Transverse colon (tissue), 4 donors: ENCODE measurements around the gene NT5DC1. TPM values are rescaled to one million over a fixed set of nuclear protein-coding genes. Genes with fewer than 3 reads are reported as not detected.
A peak's percentile ranks its signal among the peaks of the same experiment; 100 is the strongest.

Source experiments
- DNase-seq: peaks from one replicate; pipeline ENCODE4 v3.0.0-alpha.2; 2019
- H3K27ac ChIP-seq, 4 donors: fragments of 200-600 bp; sonication (generic); 2 replicates each; pipeline ENCODE4 v1.5.1; 2016 to 2018; ENCODE audit warnings: inconsistent platforms in 4 of 4
- H3K27me3 ChIP-seq: fragments of 200-600 bp; sonication (generic); 2 replicates; pipeline ENCODE4 v1.5.1; 2017; ENCODE audit warnings: inconsistent platforms
- H3K36me3 ChIP-seq, 4 donors: fragments of 200-600 bp; sonication (generic); 2 replicates each; pipeline ENCODE4 v1.5.1; 2017 to 2019; ENCODE audit warnings: inconsistent platforms in 4 of 4
- H3K4me1 ChIP-seq, 4 donors: fragments of 200-600 bp; sonication (generic); 2 replicates each; pipeline ENCODE4 v1.5.1; 2017 to 2020; ENCODE audit warnings: inconsistent platforms in 4 of 4
- H3K4me3 ChIP-seq, 4 donors: fragments of 200-600 bp; sonication (generic); 1 replicate in 1 of 4; 2 replicates in 3 of 4; pipeline versions ENCODE4 v1.5.1 to v1.6.1; 2017 to 2019; ENCODE audit warnings: inconsistent platforms in 4 of 4
- H3K9me3 ChIP-seq, 2 donors: fragments of 200-600 bp; sonication (generic); 2 replicates each; pipeline ENCODE4 v1.5.1; 2017 to 2019; ENCODE audit warnings: inconsistent platforms in 2 of 2
- EP300 ChIP-seq: sonication (generic); formaldehyde crosslinking; IDR thresholded peaks from one replicate; pipeline ENCODE4 v1.6.1; 2017; ENCODE audit warnings: antibody characterized with exemption, low read depth
- POLR2A ChIP-seq: fragments of 450-650 bp; IDR thresholded peaks from one replicate; pipeline ENCODE4 v1.6.1; 2016; ENCODE audit warnings: antibody characterized with exemption, mild to moderate bottlenecking, moderate library complexity
- POLR2AphosphoS5 ChIP-seq, 3 donors: sonication (generic); formaldehyde crosslinking; IDR thresholded peaks; one replicate each; pipeline ENCODE4 v1.6.1; 2016; ENCODE audit warnings: antibody characterized with exemption in 3 of 3
- WGBS, 2 donors: methylation state at CpG; one replicate each; pipeline ENCODE4 v1.1.5; 2018; ENCODE audit warnings: low coverage in 1 of 2; 5-methylcytosine and 5-hydroxymethylcytosine counted together
- in situ Hi-C, 4 donors: fragments of 200-750 bp; cut with MboI; loops; one replicate each; pipeline versions ENCODE4 v1.15.0 to v1.15.1; 2017; ENCODE audit warnings: low sequenced_read_pairs in 3 of 4, low pct_ligation_motif_present in 1 of 4, low pct_unique_long_range_greater_than_20kb in 1 of 4
- intact Hi-C: fragments of 100-400 bp; cut with DNase I; formaldehyde crosslinking; loops from one replicate; pipeline ENCODE4 v1.15.1; 2023; ENCODE audit warnings: low total_unique reads
- total RNA-seq, 4 donors: library from RNA; depleted of rRNA; stranded (reverse); fragments of >200 nt; gene quantifications; one replicate each; pipeline ENCODE4 v1.1.0, GENCODE V29; 2016
- TF ChIP-seq, protein P1 (sequence below), 5 experiments: fragments of 200-600 bp in 3 of 5; fragments of 450-650 bp in 2 of 5; sonication (generic) in 3 of 5; IDR thresholded peaks; 1 replicate in 2 of 5; 2 replicates in 3 of 5; pipeline ENCODE4 v1.5.1; 2016 to 2017; ENCODE audit warnings: antibody characterized with exemption in 5 of 5, inconsistent platforms in 3 of 5, mild to moderate bottlenecking in 2 of 5, moderate library complexity in 1 of 5

The NT5DC1 gene
- total RNA-seq, 4 donors from 2014 or later: 5.4 to 18.6 (median 12.4) TPM

DNA sequence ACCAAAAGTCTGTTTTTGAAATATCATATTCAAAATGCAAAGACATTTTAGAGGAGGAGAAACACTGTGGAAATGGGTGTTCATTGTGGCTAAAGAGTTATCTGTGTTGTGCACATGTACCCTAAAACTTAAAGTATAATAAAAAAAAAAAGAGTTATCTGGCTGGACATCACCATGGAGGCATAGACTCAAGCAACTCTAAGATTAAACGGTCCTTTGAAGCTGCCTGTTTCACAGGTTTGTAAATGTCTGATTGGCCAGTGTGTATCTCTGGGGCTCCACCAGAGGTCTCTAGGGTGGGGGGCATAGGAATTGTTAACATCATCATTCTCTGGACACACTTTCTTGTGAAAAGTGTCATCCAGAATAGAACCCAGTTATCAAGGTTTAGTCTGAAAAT, 114.0 kb downstream of the NT5DC1 start:
- DNase-seq: no peak
- in situ Hi-C loops (no loop called here), intact Hi-C loops (no loop called here)
- H3K4me3 ChIP-seq: no peak overlapping the region
- no peaks in the 10 kb centered on the region for H3K9me3 ChIP-seq
- H3K27ac ChIP-seq: no peak overlapping the region
- no peaks in the 10 kb centered on the region for H3K27me3 ChIP-seq
- no peaks in the 10 kb centered on the region for H3K36me3 ChIP-seq
- WGBS, 2 donors: 86 to 91% methylated on average over 1 of the region's 1 CpG
- TF ChIP-seq POLR2AphosphoS5 (IDR thresholded peaks at IDR 0.05) (no peak), EP300 (no peak), POLR2A (no peak)
- TF ChIP-seq, protein P1, sequence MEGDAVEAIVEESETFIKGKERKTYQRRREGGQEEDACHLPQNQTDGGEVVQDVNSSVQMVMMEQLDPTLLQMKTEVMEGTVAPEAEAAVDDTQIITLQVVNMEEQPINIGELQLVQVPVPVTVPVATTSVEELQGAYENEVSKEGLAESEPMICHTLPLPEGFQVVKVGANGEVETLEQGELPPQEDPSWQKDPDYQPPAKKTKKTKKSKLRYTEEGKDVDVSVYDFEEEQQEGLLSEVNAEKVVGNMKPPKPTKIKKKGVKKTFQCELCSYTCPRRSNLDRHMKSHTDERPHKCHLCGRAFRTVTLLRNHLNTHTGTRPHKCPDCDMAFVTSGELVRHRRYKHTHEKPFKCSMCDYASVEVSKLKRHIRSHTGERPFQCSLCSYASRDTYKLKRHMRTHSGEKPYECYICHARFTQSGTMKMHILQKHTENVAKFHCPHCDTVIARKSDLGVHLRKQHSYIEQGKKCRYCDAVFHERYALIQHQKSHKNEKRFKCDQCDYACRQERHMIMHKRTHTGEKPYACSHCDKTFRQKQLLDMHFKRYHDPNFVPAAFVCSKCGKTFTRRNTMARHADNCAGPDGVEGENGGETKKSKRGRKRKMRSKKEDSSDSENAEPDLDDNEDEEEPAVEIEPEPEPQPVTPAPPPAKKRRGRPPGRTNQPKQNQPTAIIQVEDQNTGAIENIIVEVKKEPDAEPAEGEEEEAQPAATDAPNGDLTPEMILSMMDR (IDR thresholded peaks at IDR 0.05): no peak
- no peaks in the 10 kb centered on the region for H3K4me1 ChIP-seq

DNA sequence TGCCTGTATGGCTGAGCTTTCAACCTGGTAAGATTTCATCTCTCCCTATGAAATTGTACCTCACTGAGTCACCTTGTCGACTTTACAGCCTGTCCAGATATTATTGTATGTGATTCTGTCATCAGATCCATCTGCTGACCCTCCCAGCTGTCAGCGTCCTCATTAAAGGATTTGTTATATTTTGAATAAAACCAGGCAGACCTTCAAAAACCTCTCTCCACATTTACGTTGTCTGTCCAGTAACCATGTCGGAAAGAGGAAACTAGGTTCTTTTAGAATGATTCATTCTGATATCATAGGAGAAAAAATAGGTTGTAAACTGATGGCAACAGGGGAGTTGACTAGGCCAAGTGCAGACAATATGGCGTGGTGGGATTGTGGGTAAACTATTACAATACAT, 114.8 kb downstream of the NT5DC1 start:
- no peak overlapping the region for H3K27ac ChIP-seq
- intact Hi-C loops (no loop called here), in situ Hi-C loops (no loop called here)
- no peak overlapping the region for H3K4me3 ChIP-seq
- no peaks in the 10 kb centered on the region for H3K36me3 ChIP-seq
- DNase-seq: no peak
- no peaks in the 10 kb centered on the region for H3K4me1 ChIP-seq
- H3K9me3 ChIP-seq: no peaks in the 10 kb centered on the region
- TF ChIP-seq POLR2A (no peak), POLR2AphosphoS5 (IDR thresholded peaks at IDR 0.05) (no peak), EP300 (no peak)
- TF ChIP-seq, protein P1 (IDR thresholded peaks at IDR 0.05): no peak
- H3K27me3 ChIP-seq: no peaks in the 10 kb centered on the region
- WGBS, 2 donors: 87 to 90% methylated on average over 5 of the region's 5 CpGs

DNA sequence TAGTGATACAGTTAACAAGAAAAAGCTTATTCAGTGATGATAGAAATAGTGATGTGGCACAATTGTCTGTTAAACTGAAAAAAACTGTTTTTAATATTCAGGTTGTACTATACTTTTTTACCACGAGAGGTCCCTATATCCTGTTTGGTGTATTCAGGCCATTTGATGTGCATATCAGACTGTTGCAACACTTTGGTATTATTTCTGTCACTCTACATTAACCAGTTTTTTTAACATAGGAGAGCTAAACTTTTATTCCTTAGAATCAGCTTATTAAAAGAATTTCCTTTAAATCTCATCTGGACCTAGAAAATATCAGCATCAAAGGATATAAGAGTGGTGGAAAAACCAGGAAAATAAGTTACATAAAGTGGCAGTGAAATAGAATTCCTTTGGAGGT, 116.4 kb downstream of the NT5DC1 start:
- intact Hi-C loops: no loop called here
- in situ Hi-C loops: no loop called here
- TF ChIP-seq, protein P1 (IDR thresholded peaks at IDR 0.05): peak; percentile 29 to 46 (median 43)
- TF ChIP-seq EP300: no peak
- Histone ChIP-seq H3K27me3 (no peaks in the 10 kb centered on the region), H3K4me1 (no peaks in the 10 kb centered on the region), H3K36me3 (no peaks in the 10 kb centered on the region), H3K4me3 (no peak overlapping the region), H3K27ac (no peak overlapping the region), H3K9me3 (no peaks in the 10 kb centered on the region)
- WGBS, 2 donors: 0 to 12% methylated on average over 1 of the region's 1 CpG
- no peak for DNase-seq

DNA sequence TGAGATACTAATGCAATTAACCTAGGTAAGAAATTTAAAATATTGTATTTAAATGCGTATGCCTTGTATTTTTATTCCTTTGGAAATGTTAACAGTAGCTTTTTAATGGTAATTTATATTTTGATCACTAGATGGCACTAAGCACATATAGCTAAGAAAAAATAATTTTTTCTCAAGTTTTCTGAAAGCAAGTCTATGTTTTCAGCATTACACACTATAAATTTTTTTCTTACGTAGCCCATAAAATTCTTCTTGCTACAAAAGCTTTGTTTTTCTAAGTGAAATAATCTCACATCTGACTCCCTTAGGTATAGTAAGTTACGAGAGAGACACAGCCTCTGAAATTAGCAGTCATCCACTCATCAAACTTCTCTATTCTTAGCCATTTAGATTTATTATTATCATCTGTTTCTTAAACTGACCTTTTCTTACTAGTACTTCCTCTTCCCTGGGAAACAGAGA, 117.5 kb downstream of the NT5DC1 start:
- H3K4me3 ChIP-seq: no peak overlapping the region
- no peaks in the 10 kb centered on the region for H3K4me1 ChIP-seq
- H3K9me3 ChIP-seq: no peaks in the 10 kb centered on the region
- H3K36me3 ChIP-seq: peaks cover 0 to 4% (median 0%) of the 10 kb centered on the region in 4 donors
- 50 to 53% methylated on average over 3 of the region's 3 CpGs for WGBS, 2 donors
- no peak for DNase-seq
- intact Hi-C loops (no loop called here), in situ Hi-C loops (no loop called here)
- TF ChIP-seq EP300 (no peak), POLR2A (no peak)
- TF ChIP-seq, protein P1 (IDR thresholded peaks at IDR 0.05): peak; percentile 18 to 56 (median 33)
- H3K27ac ChIP-seq: no peak overlapping the region
- no peaks in the 10 kb centered on the region for H3K27me3 ChIP-seq
